HEK293T (cell line): ENCODE measurements around the gene WIZ.

Experiments used
- CTCF ChIA-PET: fragments of 350-600 bp; formaldehyde crosslinking; extraction: SDS; loops from one replicate; lab custom pipeline; 2021; ENCODE audit warnings: antibody characterized with exemption, inconsistent platforms; lab: Yijun Ruan, JAX
- POLR2A ChIA-PET: fragments of 350-600 bp; formaldehyde crosslinking; extraction: SDS; loops from one replicate; lab custom pipeline; 2020; ENCODE audit warnings: antibody characterized with exemption, inconsistent platforms; lab: Yijun Ruan, JAX
- DNase-seq: peaks from one replicate; pipeline ENCODE4 v3.0.0; 2012; ENCODE audit warnings: mixed read lengths; ENCODE audit errors: extremely low spot score
- ARNT ChIP-seq: fragments of 450-650 bp; IDR thresholded peaks from 2 replicates; pipeline ENCODE4 v1.6.1; 2017; ENCODE audit warnings: mild to moderate bottlenecking
- BHLHE40 ChIP-seq: fragments of 450-650 bp; IDR thresholded peaks from 2 replicates; pipeline ENCODE4 v1.6.1; 2016; ENCODE audit warnings: mild to moderate bottlenecking, moderate library complexity, borderline replicate concordance
- CTBP1 ChIP-seq: fragments of 450-650 bp; IDR thresholded peaks from 2 replicates; pipeline ENCODE4 v1.6.1; 2016; ENCODE audit warnings: borderline replicate concordance
- ELF4 ChIP-seq: fragments of 450-650 bp; IDR thresholded peaks from 2 replicates; pipeline ENCODE4 v1.6.1; 2017; ENCODE audit warnings: antibody characterized with exemption
- FOXA1 ChIP-seq: fragments of 450-650 bp; IDR thresholded peaks from 2 replicates; pipeline ENCODE4 v1.6.1; 2016; ENCODE audit warnings: mild to moderate bottlenecking
- FOXK2 ChIP-seq: fragments of 450-650 bp; IDR thresholded peaks from 2 replicates; pipeline ENCODE4 v1.6.1; 2016; ENCODE audit warnings: mild to moderate bottlenecking
- FOXM1 ChIP-seq: fragments of 450-650 bp; IDR thresholded peaks from 2 replicates; pipeline ENCODE4 v1.6.1; 2017; ENCODE audit warnings: mild to moderate bottlenecking, borderline replicate concordance
- HDGF ChIP-seq: fragments of 450-650 bp; IDR thresholded peaks from 2 replicates; pipeline ENCODE4 v1.6.1; 2017; ENCODE audit warnings: antibody characterized with exemption, borderline replicate concordance
- L3MBTL2 ChIP-seq: fragments of 450-650 bp; conservative IDR thresholded peaks from 2 replicates; pipeline ENCODE4 v1.6.1; 2016; ENCODE audit warnings: mild to moderate bottlenecking
- LEF1 ChIP-seq: fragments of 450-650 bp; IDR thresholded peaks from 2 replicates; pipeline ENCODE4 v1.6.1; 2017; ENCODE audit warnings: mild to moderate bottlenecking, borderline replicate concordance
- NFRKB ChIP-seq: fragments of 450-650 bp; IDR thresholded peaks from 2 replicates; pipeline ENCODE4 v1.6.1; 2016; ENCODE audit warnings: mild to moderate bottlenecking, moderate library complexity
- PKNOX1 ChIP-seq: fragments of 450-650 bp; IDR thresholded peaks from 2 replicates; pipeline ENCODE4 v1.6.1; 2016
- SP1 ChIP-seq: fragments of 450-650 bp; IDR thresholded peaks from 2 replicates; pipeline ENCODE4 v1.6.1; 2017
- SUZ12 ChIP-seq: fragments of 450-650 bp; IDR thresholded peaks from 2 replicates; pipeline ENCODE4 v1.6.1; 2016; ENCODE audit warnings: mild to moderate bottlenecking
- TARDBP ChIP-seq: fragments of 450-650 bp; IDR thresholded peaks from 2 replicates; pipeline ENCODE4 v1.6.1; 2016
- ZNF384 ChIP-seq: fragments of 450-650 bp; IDR thresholded peaks from 2 replicates; pipeline ENCODE4 v1.6.1; 2016

The WIZ gene

GRCh38 chr19:15427350-15427700 is 22.4 kb downstream of the WIZ start:
- ChIA-PET POLR2A (no interaction called here), CTCF (no interaction called here)
- TF ChIP-seq FOXA1 (no peak), SP1 (no peak), LEF1 (no peak), FOXK2 (no peak), ELF4 (no peak), NFRKB (no peak), TARDBP (no peak), FOXM1 (no peak), L3MBTL2 (no peak), PKNOX1 (no peak), HDGF (no peak), ARNT (no peak), BHLHE40 (no peak), CTBP1 (no peak), SUZ12 (no peak), ZNF384 (no peak)
- DNase-seq, result no peak

- POLR2A ChIA-PET, result no interaction called here
- DNase-seq, result no peak
- CTCF ChIA-PET, result no interaction called here
- TF ChIP-seq SUZ12 (no peak), SP1 (no peak), PKNOX1 (no peak), LEF1 (no peak), CTBP1 (no peak), L3MBTL2 (no peak), FOXM1 (no peak), BHLHE40 (no peak), FOXA1 (no peak), ARNT (no peak), ELF4 (no peak)
These were observed 23.0 kb downstream of the WIZ start for GRCh38 chr19:15426485-15427349.

GRCh38 chr19:15425321-15425950 is 24.3 kb downstream of the WIZ start:
- POLR2A ChIA-PET, result no interaction called here
- no peak for TF ChIP-seq SUZ12
- TF ChIP-seq NFRKB, result no peak
- no peak for TF ChIP-seq FOXK2
- TF ChIP-seq ARNT, result no peak
- TF ChIP-seq FOXA1, result no peak
- no peak for TF ChIP-seq HDGF
- no peak for TF ChIP-seq ELF4
- TF ChIP-seq FOXM1, result no peak
- TF ChIP-seq TARDBP, result no peak
- TF ChIP-seq BHLHE40, result no peak
- TF ChIP-seq CTBP1, result no peak
- TF ChIP-seq L3MBTL2, result no peak
- TF ChIP-seq LEF1, result no peak
- no peak for TF ChIP-seq SP1
- no peak for TF ChIP-seq ZNF384
- no peak for TF ChIP-seq PKNOX1
- CTCF ChIA-PET, result no interaction called here
- DNase-seq, result no peak

- ChIA-PET POLR2A (no interaction called here), CTCF (no interaction called here)
- DNase-seq, result no peak
- no peak for TF ChIP-seq SUZ12
- no peak for TF ChIP-seq CTBP1
- no peak for TF ChIP-seq ARNT
- no peak for TF ChIP-seq HDGF
- TF ChIP-seq FOXA1, result no peak
- no peak for TF ChIP-seq LEF1
- no peak for TF ChIP-seq BHLHE40
- TF ChIP-seq FOXM1, result no peak
- no peak for TF ChIP-seq ZNF384
- TF ChIP-seq TARDBP, result no peak
These were observed 25.0 kb downstream of the WIZ start for GRCh38 chr19:15424692-15425272.

- ChIA-PET CTCF (no interaction called here), POLR2A (no interaction called here)
- TF ChIP-seq FOXK2 (no peak), SP1 (no peak), FOXA1 (no peak), L3MBTL2 (no peak), TARDBP (no peak), NFRKB (no peak), ZNF384 (no peak), PKNOX1 (no peak), FOXM1 (no peak), BHLHE40 (no peak), SUZ12 (no peak), CTBP1 (no peak)
- DNase-seq, result no peak
These were observed 25.6 kb downstream of the WIZ start for GRCh38 chr19:15424121-15424520.
